NCI-H69 (cell line): ENCODE data around the gene NEDD4L.

Experiments
- DNase-seq: peaks from one replicate; lab custom pipeline; 2025; lab: John Stamatoyannopoulos, UW

The NEDD4L gene

DNA sequence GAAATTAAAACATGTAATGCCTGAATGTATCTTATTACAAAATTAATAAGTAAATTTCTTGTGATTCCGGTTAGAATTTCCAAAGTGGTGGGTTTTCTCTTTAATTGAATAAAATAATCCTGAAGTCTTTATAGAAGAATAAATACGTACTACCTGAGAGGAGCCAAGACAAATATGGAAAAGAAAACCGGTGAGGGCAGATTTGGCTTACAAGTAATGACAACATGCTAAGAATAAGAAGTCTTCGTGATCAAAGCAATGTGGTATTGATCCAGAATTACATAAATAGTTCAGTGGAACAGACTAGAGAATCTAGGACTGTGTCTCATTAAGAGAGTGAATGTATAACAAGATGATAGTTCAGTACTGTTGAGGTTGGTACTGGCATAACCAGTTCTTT, 167.5 kb downstream of the NEDD4L start:
- DNase-seq, result no peak

- DNase-seq, result no peak
Measured at GRCh38 chr18:58212274-58212673, 168.2 kb downstream of the NEDD4L start.

DNA sequence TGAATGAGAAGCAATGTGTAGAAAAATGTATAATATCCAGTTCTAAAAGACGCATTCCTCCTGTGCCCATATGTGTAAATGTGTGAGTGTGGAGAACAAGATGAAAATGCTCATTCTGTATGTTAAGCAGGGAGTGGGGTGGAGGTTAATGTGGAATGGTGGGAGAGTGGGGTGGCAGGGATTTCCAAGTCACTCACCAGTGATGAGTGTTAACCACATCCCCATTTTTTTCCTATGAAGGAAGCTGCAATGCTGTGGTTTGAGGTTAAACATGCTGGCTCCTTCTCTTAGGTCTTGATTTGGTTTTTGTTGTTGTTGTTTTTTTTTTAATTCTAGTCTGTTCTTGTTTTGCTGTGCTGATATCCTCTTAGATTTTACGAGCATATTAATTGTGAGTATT, 169.4 kb downstream of the NEDD4L start:
- no peak for DNase-seq

GRCh38 chr18:58215011-58215410, 171.0 kb downstream of the NEDD4L start:
- no peak for DNase-seq

DNA sequence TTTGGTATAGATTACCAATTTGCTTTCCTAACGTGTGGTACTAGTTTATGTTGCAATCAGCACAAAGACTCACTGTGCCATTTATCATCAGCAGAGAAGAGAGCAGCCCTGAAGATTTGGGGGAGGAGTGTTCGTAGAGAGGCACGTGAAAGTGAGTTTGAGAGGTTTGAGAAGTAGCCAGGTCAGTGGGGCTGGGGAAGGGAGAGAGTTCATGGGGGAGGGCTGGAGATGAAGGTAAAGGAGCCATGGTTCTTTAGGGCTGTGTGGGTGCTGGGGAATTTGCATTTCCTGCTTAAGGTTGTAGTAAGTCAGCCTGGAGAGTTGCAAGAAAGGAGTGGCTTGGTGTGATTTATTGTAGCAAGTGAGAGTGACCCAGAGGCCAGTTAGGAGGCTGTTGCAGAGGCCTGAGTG, 172.1 kb downstream of the NEDD4L start:
- no peak for DNase-seq

DNA sequence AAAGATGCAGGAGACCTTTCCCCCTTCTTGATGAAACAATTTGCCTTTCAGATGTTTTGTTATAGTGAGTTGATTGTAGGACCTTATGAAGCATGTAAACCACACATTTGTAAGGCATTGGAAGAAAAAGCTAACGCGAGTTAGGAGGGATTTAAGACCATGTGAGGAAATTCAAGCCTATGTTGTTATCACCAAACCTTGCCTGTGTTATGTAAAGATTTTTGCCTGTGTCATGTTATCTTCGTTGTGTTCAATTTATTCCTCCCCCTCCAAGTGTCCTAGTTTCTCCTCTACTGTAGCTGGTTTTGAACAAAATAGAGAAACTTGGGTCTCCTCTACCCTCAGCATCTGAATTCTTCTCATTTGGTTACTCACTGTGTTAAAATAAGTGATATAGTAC, 173.0 kb downstream of the NEDD4L start:
- no peak for DNase-seq

DNA sequence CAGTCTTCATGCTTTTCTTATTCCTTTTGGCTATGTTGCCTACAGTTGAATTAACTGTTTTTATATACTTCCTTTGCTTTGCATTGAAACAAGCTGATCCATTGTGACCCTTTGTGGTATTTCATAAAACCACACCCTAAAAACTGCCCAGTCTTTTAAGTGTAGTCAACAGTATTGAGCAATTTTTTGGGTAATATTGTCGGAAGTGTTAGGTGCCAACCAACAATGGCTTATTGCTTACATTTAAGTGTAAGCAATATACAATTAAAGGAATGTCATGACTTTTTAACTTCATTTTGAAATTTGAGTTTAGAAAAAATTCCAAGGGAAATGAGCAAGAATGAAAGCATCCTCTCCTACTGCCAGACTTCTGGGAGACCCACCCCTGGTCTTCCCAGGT, 174.1 kb downstream of the NEDD4L start:
- no peak for DNase-seq

- DNase-seq, result peak; percentile 68
Measured at GRCh38 chr18:58221060-58221725, 177.2 kb downstream of the NEDD4L start.

DNA sequence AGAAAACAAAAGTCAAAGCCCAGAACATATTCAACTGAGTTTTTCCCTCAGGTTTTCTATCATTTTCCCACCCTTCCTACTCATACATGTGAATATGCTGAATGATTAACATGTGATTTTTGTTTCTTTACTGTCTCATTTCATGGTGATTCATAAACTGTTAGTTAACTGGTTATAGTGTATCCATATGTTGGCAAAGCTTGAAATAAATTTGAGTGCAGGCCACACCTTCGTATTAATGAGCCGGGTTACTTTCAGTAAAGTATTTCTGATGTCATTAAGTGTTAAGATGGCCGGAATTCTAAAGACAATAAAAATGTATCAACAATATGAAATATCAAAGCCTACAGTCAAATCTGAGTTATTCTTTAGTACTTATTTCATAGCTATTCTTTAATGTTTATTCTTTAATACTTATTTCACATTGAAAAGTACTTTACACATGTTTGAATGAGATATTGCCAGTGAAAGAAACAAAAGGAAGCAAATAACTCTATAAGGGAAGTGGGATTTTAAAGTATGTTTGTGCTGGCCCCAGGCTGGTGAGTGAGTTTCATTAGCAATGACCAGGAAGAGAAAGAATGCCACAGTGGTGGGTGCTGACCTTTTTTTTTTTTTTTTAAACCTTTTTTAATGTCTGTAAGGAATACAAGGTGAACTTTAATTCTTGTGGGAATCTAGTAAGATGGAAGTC, 178.6 kb downstream of the NEDD4L start:
- DNase-seq, result peak; percentile 56

DNA sequence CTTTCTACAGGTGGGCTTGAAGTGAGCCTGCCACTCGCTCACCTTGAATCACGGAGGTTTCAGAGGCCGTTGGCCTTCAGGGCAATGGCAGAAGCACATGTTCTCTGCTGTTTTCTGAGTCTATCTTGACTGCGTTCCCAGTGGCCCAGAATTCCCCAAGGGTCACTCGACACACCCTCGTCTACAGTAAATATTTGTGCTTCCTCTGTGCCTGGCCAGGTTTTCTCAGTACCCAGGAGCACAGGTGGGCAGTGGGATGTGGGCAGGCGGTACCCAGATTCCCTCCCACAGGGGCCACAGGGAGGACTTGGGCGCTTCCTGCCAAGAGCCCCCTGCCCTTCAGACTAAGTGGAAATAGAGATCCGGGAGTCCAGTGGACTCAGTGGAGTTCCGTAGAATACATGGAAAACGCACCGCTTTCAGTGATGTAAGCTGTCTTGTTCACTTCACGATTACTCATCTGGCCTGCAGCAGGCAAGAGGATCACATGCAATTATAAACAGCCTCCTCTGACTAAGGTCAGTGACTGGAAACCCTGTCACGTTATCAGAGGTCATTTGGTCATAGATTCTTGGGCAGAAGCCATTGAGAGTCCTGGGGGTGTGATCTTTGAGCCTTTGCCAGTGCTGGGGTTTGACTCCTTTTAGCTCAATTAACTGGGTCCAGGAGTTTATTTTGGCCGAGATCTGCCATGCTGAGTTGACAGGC, 179.8 kb downstream of the NEDD4L start:
- peak; percentile 98 for DNase-seq

DNA sequence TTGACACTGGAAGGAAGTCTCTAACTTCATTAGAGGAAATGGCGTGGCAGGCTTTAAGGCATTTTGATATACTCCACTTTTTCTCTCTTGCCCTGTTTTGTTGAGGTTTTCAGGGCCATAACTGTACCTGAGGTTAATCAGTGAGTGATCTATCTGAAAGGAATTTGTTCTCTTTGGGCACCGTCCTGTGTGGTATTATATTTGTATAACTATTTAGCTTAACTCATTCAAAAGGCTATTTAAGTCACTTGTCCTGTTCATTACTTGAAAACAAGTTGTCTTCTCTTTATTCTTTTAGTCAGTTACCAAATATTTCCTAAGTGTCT, 180.4 kb downstream of the NEDD4L start:
- DNase-seq, result no peak

DNA sequence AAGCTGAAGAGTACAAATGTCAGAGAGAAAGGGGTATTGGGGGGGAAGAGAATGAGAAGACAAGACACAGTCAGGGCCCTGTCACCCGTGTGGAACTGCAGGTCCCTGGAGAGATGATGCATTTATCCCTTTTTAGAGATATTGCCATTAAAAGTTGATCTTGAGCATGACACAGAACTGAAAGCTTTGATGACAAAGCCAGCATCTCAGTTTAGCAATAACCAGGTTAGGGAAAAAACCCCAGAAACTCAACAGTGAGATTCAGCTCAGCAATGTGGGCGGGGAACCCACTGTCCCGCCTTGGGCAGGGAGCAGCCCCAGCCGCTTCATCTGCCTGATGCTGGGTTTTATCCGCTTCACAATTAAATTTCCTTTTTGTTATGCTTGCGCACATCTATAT, 181.1 kb downstream of the NEDD4L start:
- no peak for DNase-seq

DNA sequence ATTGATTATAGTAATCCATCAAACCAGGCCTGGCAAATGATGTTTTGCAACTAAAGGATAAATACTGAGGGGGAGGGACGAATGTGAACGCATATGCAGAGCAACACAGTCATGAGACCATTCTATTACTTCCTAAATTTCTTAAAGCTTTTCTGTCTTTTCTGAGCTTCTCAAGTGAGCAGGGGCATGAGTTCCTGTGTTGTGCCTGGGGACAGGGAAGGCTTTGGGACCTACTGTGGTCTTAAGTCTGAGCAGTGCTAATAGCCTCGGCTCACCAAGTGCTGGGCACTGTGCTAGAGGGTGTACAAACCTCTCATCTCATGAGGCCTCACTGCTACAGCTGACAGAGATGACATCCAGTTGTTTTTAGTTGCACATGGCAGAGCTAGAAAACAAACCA, 182.4 kb downstream of the NEDD4L start:
- DNase-seq, result no peak

GRCh38 chr18:58227361-58227930, 183.4 kb downstream of the NEDD4L start:
- DNase-seq, result no peak

DNA sequence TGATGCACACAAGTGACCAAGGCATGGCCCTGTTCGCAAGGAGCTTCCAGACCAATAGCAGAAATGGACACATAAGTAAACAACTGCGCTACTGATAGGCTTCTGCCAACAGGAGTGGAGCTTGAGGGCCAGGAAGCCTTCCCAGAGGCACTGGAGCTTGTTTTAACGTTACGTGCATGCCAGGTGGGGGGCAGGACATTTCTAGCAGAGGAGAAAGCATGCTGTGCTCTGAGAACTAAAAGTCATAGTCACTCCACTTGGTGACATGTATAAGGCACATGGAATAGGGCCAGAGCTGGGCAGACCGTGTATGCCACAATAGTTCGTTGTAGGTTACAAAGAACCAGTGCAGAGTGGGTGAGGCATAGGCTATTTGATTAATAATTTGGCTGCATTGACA, 184.2 kb downstream of the NEDD4L start:
- DNase-seq, result no peak

- no peak for DNase-seq
Measured at GRCh38 chr18:58228762-58229161, 184.7 kb downstream of the NEDD4L start.

GRCh38 chr18:58229162-58229561, 185.1 kb downstream of the NEDD4L start:
- DNase-seq, result peak; percentile 42

DNA sequence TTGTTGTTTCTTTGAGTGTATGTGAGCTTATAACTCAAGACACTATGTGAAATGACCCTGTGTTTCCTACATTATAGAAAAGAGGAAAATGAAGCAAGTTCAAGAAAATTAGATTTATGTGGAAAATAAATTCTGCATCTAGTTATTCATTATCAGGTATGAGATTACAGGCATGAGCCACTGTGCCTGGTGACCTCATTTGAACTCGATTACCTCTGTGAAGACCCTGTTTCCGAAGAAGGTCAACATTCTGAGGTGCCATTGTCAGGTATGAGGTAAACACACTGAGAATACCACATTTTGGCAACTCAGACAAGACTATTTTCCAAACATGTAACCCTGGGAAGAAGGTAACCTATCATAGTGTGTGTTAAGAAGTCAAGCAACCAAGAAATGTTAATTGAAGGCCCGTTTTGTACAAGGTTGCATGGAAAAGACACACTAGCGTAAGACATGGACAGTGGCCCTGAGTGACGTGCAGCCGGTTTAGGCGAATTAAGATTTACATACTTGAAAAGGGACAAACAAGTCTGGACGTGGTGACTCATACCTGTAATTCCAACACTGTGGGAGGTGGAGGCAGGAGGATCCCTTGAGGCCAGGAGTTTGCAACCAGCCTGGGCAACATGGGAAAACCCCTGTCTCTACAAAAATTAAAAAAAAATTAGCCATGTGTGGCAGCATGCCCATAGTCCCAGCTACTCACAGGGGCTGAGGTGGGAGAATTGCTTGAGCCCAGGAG, 186.6 kb downstream of the NEDD4L start:
- DNase-seq, result peak; percentile 62

- peak; percentile 77 for DNase-seq
Measured at GRCh38 chr18:58231930-58232329, 187.9 kb downstream of the NEDD4L start.

- no peak for DNase-seq
Measured at GRCh38 chr18:58232668-58233067, 188.6 kb downstream of the NEDD4L start.

GRCh38 chr18:58234359-58234741, 190.3 kb downstream of the NEDD4L start:
- DNase-seq, result no peak

DNA sequence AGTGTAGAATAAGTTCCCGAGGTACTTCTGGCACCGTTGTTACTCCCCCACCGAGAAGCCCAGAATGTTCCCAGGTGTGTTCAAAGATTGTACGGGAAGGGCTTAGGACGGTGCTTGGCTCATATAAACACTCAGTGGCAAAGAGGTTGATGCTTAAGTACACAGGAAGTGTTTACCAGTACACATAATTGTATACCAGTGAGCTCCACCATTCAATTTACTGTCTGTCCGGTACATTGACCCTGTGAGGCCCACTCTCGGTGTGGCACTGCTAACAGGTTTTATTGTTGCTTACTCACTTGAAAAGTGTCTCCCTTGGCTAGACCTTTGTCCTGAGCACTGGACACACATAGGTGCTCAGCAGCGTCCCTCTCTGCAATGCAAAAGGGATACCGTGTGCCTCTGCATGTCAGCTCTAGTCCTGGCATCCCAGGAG, 191.0 kb downstream of the NEDD4L start:
- DNase-seq, result peak; percentile 96
